Activated naive CD4-positive, alpha-beta T cell treated with anti-CD3 and anti-CD28 coated beads, Interleukin-2, amount 50 U/mL, for 24 hours (primary cell): ENCODE data around the gene MTTP.

Experiments used
- H3K27ac Mint-ChIP-seq: one replicate; pipeline ENCODE4 v1.8.0; 2021; ENCODE audit warnings: mild to moderate bottlenecking, mixed read lengths
- H3K27me3 Mint-ChIP-seq: one replicate; pipeline ENCODE4 v1.8.0; 2021; ENCODE audit warnings: mixed read lengths
- H3K36me3 Mint-ChIP-seq: one replicate; pipeline ENCODE4 v1.8.0; 2021; ENCODE audit warnings: mixed read lengths
- H3K4me1 Mint-ChIP-seq: one replicate; pipeline ENCODE4 v1.8.0; 2021; ENCODE audit warnings: mixed read lengths
- H3K4me3 Mint-ChIP-seq: one replicate; pipeline ENCODE4 v1.8.0; 2021; ENCODE audit warnings: mild to moderate bottlenecking, mixed read lengths
- H3K9me3 Mint-ChIP-seq: one replicate; pipeline ENCODE4 v1.8.0; 2021; ENCODE audit warnings: mixed read lengths

MTTP gene

GRCh38 chr4:99585516-99585915 lies 10.9 kb downstream of the MTTP start:
- H3K27ac Mint-ChIP-seq, result no peak overlapping the region
- H3K4me1 Mint-ChIP-seq, result no peaks in the 10 kb centered on the region
- H3K4me3 Mint-ChIP-seq, result no peak overlapping the region
- H3K9me3 Mint-ChIP-seq, result no peaks in the 10 kb centered on the region
- no peaks in the 10 kb centered on the region for H3K36me3 Mint-ChIP-seq
- peaks cover 16% of the 10 kb centered on the region for H3K27me3 Mint-ChIP-seq

- Mint-ChIP-seq H3K27me3 (peaks cover 13% of the 10 kb centered on the region), H3K27ac (no peak overlapping the region), H3K36me3 (no peaks in the 10 kb centered on the region), H3K9me3 (no peaks in the 10 kb centered on the region), H3K4me1 (no peaks in the 10 kb centered on the region), H3K4me3 (no peak overlapping the region)
These were observed 11.7 kb downstream of the MTTP start for GRCh38 chr4:99586322-99586721.

GRCh38 chr4:99586797-99587196 lies 12.2 kb downstream of the MTTP start:
- no peaks in the 10 kb centered on the region for H3K4me1 Mint-ChIP-seq
- H3K4me3 Mint-ChIP-seq, result no peak overlapping the region
- peaks cover 11% of the 10 kb centered on the region for H3K27me3 Mint-ChIP-seq
- H3K27ac Mint-ChIP-seq, result no peak overlapping the region
- no peaks in the 10 kb centered on the region for H3K9me3 Mint-ChIP-seq
- no peaks in the 10 kb centered on the region for H3K36me3 Mint-ChIP-seq

- Mint-ChIP-seq H3K9me3 (no peaks in the 10 kb centered on the region), H3K4me3 (no peak overlapping the region), H3K27me3 (peaks cover 8% of the 10 kb centered on the region)
These were observed 12.7 kb downstream of the MTTP start for GRCh38 chr4:99587309-99587708.

GRCh38 chr4:99587803-99588202 lies 13.2 kb downstream of the MTTP start:
- no peaks in the 10 kb centered on the region for H3K36me3 Mint-ChIP-seq

More at GRCh38 chr4:99587309-99587708, 12.7 kb downstream of the MTTP start:
- H3K27ac Mint-ChIP-seq, result no peak overlapping the region
- no peaks in the 10 kb centered on the region for H3K36me3 Mint-ChIP-seq
- no peaks in the 10 kb centered on the region for H3K4me1 Mint-ChIP-seq

GRCh38 chr4:99591757-99592156 lies 17.1 kb downstream of the MTTP start:
- peaks cover 3% of the 10 kb centered on the region for H3K27me3 Mint-ChIP-seq

More at GRCh38 chr4:99587803-99588202, 13.2 kb downstream of the MTTP start:
- Mint-ChIP-seq H3K4me3 (no peak overlapping the region), H3K27me3 (peaks cover 5% of the 10 kb centered on the region), H3K4me1 (no peaks in the 10 kb centered on the region), H3K27ac (no peak overlapping the region), H3K9me3 (no peaks in the 10 kb centered on the region)

GRCh38 chr4:99593781-99594641 lies 19.4 kb downstream of the MTTP start:
- Mint-ChIP-seq H3K36me3 (no peaks in the 10 kb centered on the region), H3K4me1 (no peaks in the 10 kb centered on the region), H3K27ac (no peak overlapping the region), H3K27me3 (peaks cover 1% of the 10 kb centered on the region), H3K9me3 (no peaks in the 10 kb centered on the region), H3K4me3 (no peak overlapping the region)

More at GRCh38 chr4:99591757-99592156, 17.1 kb downstream of the MTTP start:
- no peaks in the 10 kb centered on the region for H3K36me3 Mint-ChIP-seq
- H3K4me1 Mint-ChIP-seq, result no peaks in the 10 kb centered on the region
- H3K4me3 Mint-ChIP-seq, result no peak overlapping the region
- no peak overlapping the region for H3K27ac Mint-ChIP-seq
- H3K9me3 Mint-ChIP-seq, result no peaks in the 10 kb centered on the region

GRCh38 chr4:99594818-99595217 lies 20.2 kb downstream of the MTTP start:
- peaks cover 1% of the 10 kb centered on the region for H3K27me3 Mint-ChIP-seq
- H3K36me3 Mint-ChIP-seq, result no peaks in the 10 kb centered on the region
- H3K4me1 Mint-ChIP-seq, result no peaks in the 10 kb centered on the region
- H3K27ac Mint-ChIP-seq, result no peak overlapping the region
- no peaks in the 10 kb centered on the region for H3K9me3 Mint-ChIP-seq
- H3K4me3 Mint-ChIP-seq, result no peak overlapping the region

- H3K9me3 Mint-ChIP-seq, result no peaks in the 10 kb centered on the region
- no peak overlapping the region for H3K4me3 Mint-ChIP-seq
- no peak overlapping the region for H3K27ac Mint-ChIP-seq
- no peaks in the 10 kb centered on the region for H3K36me3 Mint-ChIP-seq
- peaks cover 18% of the 10 kb centered on the region for H3K27me3 Mint-ChIP-seq
- H3K4me1 Mint-ChIP-seq, result no peaks in the 10 kb centered on the region
These were observed 32.1 kb downstream of the MTTP start for GRCh38 chr4:99606716-99607115.

- Mint-ChIP-seq H3K27ac (no peak overlapping the region), H3K4me1 (no peaks in the 10 kb centered on the region), H3K9me3 (no peaks in the 10 kb centered on the region), H3K27me3 (peaks cover 23% of the 10 kb centered on the region), H3K4me3 (no peak overlapping the region), H3K36me3 (no peaks in the 10 kb centered on the region)
These were observed 33.8 kb downstream of the MTTP start for GRCh38 chr4:99608417-99608816.

- Mint-ChIP-seq H3K27ac (no peak overlapping the region), H3K27me3 (peaks cover 19% of the 10 kb centered on the region), H3K4me3 (no peak overlapping the region), H3K9me3 (no peaks in the 10 kb centered on the region), H3K4me1 (no peaks in the 10 kb centered on the region), H3K36me3 (no peaks in the 10 kb centered on the region)
These were observed 36.1 kb downstream of the MTTP start for GRCh38 chr4:99610605-99611175.

- Mint-ChIP-seq H3K9me3 (no peaks in the 10 kb centered on the region), H3K4me3 (no peak overlapping the region), H3K4me1 (no peaks in the 10 kb centered on the region), H3K27ac (no peak overlapping the region), H3K27me3 (peaks cover 18% of the 10 kb centered on the region), H3K36me3 (no peaks in the 10 kb centered on the region)
These were observed 37.7 kb downstream of the MTTP start for GRCh38 chr4:99612281-99612680.

GRCh38 chr4:99612704-99613103 lies 38.1 kb downstream of the MTTP start:
- Mint-ChIP-seq H3K9me3 (no peaks in the 10 kb centered on the region), H3K27ac (no peak overlapping the region), H3K27me3 (peaks cover 15% of the 10 kb centered on the region), H3K4me1 (no peaks in the 10 kb centered on the region), H3K36me3 (no peaks in the 10 kb centered on the region), H3K4me3 (no peak overlapping the region)

GRCh38 chr4:99614491-99614890 lies 39.9 kb downstream of the MTTP start:
- H3K27me3 Mint-ChIP-seq, result peaks cover 11% of the 10 kb centered on the region
- H3K4me1 Mint-ChIP-seq, result no peaks in the 10 kb centered on the region
- H3K9me3 Mint-ChIP-seq, result no peaks in the 10 kb centered on the region
- no peaks in the 10 kb centered on the region for H3K36me3 Mint-ChIP-seq
- H3K4me3 Mint-ChIP-seq, result no peak overlapping the region
- H3K27ac Mint-ChIP-seq, result no peak overlapping the region

GRCh38 chr4:99615170-99615820 lies 40.7 kb downstream of the MTTP start:
- Mint-ChIP-seq H3K9me3 (no peaks in the 10 kb centered on the region), H3K4me3 (no peak overlapping the region), H3K4me1 (no peaks in the 10 kb centered on the region), H3K36me3 (no peaks in the 10 kb centered on the region), H3K27me3 (peaks cover 9% of the 10 kb centered on the region), H3K27ac (no peak overlapping the region)

- Mint-ChIP-seq H3K36me3 (no peaks in the 10 kb centered on the region), H3K9me3 (no peaks in the 10 kb centered on the region), H3K4me1 (no peaks in the 10 kb centered on the region), H3K4me3 (no peak overlapping the region), H3K27me3 (peaks cover 4% of the 10 kb centered on the region), H3K27ac (no peak overlapping the region)
These were observed 42.8 kb downstream of the MTTP start for GRCh38 chr4:99617374-99617773.
